Measurements from ENCODE around the gene C16orf86. TPM values are rescaled to one million over a fixed set of nuclear protein-coding genes. Genes with fewer than 3 reads are reported as not detected.

The C16orf86 gene
- total RNA-seq, 4 donors from 2014 or later = 0.98 to 14.5 (median 10.7) TPM

GRCh38 chr16:67655363-67655762, 11.3 kb upstream of the C16orf86 start:
- TF ChIP-seq CTCF (IDR thresholded peaks at IDR 0.05; ENCODE audit: low read depth) = no peak

- TF ChIP-seq CTCF (IDR thresholded peaks at IDR 0.05; ENCODE audit: low read depth) = no peak
Observed at GRCh38 chr16:67656344-67657016, 10.1 kb upstream of the C16orf86 start.

GRCh38 chr16:67657017-67657608, 9.5 kb upstream of the C16orf86 start:
- TF ChIP-seq CTCF (IDR thresholded peaks at IDR 0.05; ENCODE audit: low read depth) = no peak

GRCh38 chr16:67657751-67658518, 8.7 kb upstream of the C16orf86 start:
- TF ChIP-seq CTCF (IDR thresholded peaks at IDR 0.05; ENCODE audit: low read depth) = no peak

- no peak for TF ChIP-seq CTCF (IDR thresholded peaks at IDR 0.05; ENCODE audit: low read depth)
Observed at GRCh38 chr16:67658849-67659674, 7.6 kb upstream of the C16orf86 start.

GRCh38 chr16:67659675-67660563, 6.7 kb upstream of the C16orf86 start, which contains the start of gene ACD:
Gene ACD, minus strand, starts transcription at chr16:67660260. Its CDS starts 40 bp downstream, at chr16:67660220.
- TF ChIP-seq CTCF (IDR thresholded peaks at IDR 0.05; ENCODE audit: low read depth) = no peak

Data from subcutaneous adipose tissue (tissue), 4 donors.